GM19328 (cell line): ENCODE measurements around the gene STX16.
A peak's percentile ranks its signal among the peaks of the same experiment; 100 is the strongest.

Experiments
- ATAC-seq: cut with Tn5 transposase; IDR thresholded peaks from one replicate; pipeline ENCODE4 v1.9.1; 2021; ENCODE audit warnings: mild to moderate bottlenecking, moderate library complexity; ENCODE audit not compliant: unreplicated experiment

The STX16 gene

DNA sequence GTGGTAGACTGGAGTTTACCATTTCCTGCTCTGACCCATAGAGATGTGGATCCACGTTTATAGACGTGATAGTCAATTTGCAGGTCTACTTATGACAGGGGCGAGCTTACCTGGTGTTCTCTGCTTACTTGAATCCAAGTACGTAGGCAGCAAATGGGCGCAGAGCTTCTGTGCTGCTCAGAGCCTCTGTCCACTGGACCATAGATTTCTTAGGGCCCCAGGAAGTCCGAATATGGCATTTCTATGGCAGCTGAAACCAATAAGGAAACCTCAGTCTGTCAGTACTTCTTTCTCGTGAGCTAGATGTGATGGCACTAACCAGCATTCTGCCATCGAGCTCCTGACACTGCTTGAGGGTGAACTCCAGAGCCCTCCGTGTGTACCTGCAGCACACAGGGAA is 22.0 kb downstream of the STX16 start:
- ATAC-seq = no peak

DNA sequence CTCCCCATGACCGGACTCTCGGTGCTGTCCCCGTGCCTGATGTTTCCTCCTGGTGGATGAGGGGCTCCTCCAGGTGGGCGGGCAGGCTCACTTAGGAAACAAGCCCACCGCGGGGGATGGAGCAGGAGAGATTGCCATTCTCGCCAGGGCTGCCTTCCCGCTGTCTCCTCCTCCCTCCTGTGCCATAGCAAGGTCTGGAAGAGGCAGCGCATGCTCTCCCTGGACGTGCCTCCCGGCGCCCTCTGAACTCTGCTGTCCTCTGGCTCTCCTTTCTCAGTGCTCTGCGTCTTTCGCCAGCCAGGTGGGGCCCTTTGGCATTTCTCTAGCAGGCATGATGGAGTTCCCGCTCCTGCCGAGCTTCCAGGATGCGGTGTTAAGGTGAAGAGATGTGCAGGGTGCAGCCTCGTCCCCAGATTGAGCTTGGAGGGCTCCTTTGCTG is 24.1 kb downstream of the STX16 start:
- ATAC-seq = no peak

DNA sequence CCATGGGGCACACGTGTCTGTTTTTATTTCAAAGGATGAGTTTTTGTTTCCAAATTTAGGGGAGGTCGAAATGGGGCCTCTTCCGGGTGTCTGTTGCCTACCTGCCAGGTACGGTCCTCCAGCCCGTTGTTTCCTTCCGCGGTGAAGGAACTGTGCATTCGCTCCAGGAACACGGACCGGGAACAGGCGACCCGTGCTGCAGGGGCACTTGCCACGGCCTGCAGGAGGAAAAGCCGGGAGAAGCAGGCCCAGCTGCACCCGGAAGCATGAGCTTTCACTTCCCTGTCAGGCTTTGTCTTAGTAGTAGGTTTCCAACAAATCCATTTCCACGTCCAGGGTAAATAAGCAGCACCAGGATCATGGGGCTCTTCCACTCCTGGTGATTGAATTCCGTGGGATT is 24.6 kb downstream of the STX16 start:
- ATAC-seq = no peak

DNA sequence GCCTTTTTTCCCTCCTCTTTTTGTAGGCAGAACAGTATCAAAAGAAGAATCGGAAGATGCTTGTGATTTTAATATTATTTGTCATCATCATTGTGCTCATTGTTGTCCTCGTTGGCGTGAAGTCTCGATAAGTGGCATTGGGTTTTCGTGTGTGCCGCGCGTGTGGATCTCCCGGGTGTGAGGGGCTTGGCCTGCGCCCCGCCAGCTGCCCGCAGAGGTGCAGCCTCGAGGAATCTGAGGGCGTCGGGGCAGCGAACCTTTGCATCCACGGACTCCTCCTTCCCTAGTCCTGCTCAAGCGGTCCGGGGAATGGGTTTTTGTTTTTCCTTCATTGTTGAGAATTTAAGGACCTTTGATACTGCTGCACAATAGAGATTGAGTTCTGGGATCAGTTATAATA is 25.1 kb downstream of the STX16 start:
- no peak for ATAC-seq

DNA sequence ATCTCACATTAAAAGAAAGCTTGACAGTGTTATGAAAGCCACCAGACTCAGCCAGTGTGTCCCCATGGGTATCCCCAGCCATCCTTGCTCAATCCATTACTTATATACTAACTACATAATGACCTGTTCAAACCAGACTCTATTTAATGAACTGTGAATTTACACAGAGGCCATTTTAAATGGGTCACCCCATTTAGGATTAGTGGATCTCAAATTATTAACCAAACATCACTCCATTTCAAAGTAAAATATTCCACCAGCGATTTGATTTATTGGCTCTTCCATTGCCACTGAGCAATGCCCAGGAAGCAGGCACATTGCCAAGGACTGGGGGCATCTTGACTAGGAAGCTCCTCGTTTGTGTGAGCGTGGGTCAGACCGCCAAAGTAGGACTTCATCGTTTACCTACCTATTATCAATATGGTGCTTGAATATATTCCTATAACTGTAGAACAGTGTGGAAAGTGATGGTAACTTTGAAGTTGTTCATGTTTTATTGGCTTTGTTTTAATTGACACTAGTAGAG is 26.1 kb downstream of the STX16 start:
- no peak for ATAC-seq

DNA sequence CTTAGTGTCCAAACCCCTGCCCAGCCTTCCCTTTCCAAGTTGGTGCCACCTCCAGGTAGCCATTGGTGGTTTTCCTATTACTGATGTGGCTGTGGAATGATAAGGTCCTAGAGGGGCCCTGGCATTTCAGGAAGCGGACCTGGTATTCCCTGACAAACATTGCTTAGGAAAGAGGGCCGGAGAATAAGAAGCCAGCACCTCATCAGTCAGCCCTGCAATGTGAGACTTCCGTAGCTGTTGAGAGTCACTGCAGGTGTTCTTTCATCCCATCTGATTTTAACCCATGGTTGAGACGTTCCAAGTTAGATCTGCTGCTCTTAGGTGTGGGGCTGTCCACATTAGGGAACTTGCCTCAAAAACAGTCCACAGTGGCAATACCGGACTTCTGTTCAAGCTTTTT is 26.7 kb downstream of the STX16 start:
- ATAC-seq = no peak

DNA sequence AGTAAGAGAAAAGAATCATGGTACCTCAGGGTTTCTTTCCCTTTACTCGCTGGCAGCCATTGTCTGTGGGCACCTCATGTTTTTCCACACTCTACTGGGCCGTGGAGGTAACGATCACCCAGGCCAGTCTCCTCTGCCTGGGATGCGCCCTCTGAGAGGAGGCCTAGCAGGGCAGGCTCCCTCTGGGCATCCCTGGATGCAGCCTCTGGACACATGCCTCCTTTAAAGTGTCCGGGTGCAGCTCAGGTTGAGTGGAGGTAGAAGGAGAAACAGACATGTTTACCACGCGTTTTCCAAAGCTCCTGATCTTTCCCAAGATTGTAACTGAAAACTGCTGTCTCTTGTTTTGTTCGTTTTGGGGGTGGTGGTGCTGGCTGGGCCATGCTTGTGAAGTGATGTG is 27.7 kb downstream of the STX16 start:
- no peak for ATAC-seq

DNA sequence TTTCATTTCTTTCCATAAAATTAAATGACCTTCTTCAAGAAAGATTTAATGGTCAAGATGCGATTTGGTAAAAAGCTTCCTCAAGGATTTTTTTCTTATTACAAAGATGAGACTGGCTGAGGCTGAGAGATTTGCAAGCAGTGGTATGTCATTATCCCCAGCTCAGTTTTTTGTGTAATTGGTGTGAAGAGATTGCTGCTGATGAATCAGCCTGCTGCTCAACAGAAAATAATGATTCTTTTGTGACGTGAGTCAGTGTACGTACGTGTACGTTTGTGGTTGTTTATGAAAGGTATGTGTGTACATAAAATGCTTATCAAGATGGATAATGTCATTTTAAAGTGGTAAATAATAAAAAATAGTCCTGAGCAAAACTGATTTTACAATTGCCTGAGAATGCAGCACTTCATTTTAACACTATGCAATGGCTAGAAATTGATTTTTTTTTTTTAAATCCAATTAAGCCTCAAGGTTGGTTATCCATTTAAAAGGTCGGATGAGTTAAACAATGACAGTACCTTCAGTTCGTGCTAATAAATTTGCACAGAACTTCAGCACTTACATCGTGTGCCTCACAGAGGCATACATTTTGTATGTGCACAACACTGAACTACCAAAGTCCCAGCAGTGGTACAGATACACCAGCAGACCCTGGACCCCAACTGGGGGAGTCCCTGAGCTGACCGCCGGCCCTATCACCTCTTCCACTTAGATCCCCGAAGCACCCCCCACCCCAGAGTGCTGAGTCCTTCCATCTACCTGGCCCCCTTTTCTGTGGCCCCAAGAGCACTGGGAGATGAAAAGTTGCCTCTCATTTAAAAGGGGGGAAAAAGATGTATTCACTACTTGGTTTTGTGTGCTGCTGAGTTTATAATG is 31.8 kb downstream of the STX16 start:
- ATAC-seq = no peak

DNA sequence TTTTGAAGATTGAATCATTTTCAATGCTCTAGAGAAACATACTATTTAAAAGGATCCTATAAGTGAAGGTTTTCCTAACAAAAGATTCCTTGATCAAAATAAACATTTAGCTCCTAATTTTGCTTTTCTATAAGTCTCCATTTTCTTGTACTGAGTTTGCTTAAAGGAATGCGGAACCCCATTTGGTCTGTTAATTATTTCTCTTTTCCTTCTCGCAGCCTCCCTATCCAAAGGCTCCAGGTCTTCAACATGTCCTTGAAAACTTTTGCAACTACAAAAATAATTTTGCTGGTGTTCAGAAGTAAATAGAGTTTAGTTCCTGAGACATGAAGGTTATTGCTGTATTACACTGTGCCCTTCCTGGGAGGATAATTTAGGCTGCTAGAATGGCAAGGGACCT is 33.2 kb downstream of the STX16 start:
- no peak for ATAC-seq

DNA sequence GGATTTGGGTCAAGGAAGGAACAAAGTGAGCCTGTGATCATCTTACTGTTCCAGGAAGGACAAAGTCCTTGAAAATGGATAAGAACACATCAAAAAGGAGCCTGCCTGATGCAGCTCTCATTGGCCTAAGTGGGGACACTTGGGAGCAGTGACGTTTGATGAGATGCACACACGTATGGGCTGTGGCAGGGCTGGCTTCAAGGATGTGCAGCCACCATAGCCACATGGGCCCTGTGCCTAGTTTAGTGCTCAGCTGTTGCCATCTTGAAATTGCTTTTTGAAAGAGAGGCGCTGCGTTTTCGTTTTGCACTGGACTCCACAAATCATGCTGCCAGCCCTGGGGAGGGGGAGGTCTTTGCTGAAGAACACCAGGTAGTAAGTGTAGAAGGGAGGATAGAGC is 34.9 kb downstream of the STX16 start:
- ATAC-seq = no peak

DNA sequence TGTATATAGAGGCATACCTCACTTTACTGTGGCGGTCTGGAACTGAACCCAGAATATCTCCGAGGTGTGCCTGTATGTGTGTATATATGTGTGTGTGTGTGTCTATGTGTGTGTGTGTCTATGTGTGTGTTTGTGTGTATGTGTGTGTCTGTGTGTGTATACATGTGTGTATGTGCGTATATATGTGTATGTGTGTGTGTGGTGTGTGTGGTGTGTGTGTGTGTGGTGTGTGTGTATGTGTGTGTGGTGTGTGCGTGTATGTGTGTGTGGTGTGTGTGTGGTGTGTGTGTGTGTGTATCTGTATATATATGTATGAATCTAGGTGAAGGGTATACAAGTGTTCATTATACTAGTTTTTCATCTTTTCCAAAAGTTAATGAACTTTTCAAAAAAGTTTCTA is 37.3 kb downstream of the STX16 start:
- no peak for ATAC-seq

DNA sequence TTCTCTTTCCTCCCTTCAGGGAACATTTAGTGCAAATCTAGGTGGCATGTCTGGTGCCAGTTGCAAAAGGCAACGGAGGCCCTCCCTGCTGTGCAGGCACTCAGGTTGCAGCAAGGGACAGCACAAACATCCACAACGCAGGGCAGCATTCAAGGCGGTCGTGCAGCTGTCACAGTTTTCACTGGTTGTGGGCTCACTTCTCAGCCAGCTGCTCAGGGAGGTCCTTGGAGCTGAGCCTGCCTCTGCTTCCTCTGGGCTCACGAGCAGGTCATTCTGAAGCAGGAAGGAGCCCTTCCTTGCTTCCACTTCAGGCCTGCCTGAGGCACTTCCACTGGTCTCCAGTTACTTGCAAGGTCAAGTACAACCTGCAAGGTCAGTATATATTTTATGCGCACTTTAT is 37.8 kb downstream of the STX16 start:
- no peak for ATAC-seq

DNA sequence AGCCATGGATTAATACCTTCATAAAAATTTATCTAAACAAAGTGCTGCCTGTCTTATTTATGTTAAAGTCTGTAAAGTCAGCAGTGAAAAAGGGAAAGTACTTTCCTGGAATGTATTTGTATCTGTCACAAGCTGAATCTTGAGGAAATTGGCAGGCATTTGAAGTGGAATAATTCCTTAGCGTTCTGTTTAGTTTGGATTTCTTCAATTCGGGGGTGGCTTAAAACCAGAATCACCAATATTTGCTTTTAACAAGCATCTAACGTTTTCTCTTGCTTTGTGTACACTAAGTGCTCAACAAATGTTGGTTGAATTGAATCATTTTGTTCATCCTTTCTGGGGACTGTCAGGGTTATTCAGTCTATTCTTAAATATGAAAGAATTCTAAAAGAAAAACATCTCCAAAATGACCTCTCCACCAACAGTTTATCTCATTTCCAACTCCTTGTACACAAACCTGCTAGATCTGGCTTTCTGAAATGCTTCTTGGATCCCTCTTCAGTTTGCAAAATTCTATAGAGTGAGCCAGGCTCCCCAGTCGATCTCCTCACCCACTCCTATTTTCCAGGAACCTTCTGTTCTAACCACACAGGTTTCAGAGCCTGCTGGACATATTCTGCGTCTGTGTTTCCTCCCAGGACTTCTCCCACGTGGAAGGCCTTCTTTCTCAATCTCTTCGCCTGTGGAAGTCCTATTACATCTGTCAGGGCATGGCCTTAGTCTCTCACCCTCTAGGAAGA is 39.5 kb downstream of the STX16 start:
- no peak for ATAC-seq

DNA sequence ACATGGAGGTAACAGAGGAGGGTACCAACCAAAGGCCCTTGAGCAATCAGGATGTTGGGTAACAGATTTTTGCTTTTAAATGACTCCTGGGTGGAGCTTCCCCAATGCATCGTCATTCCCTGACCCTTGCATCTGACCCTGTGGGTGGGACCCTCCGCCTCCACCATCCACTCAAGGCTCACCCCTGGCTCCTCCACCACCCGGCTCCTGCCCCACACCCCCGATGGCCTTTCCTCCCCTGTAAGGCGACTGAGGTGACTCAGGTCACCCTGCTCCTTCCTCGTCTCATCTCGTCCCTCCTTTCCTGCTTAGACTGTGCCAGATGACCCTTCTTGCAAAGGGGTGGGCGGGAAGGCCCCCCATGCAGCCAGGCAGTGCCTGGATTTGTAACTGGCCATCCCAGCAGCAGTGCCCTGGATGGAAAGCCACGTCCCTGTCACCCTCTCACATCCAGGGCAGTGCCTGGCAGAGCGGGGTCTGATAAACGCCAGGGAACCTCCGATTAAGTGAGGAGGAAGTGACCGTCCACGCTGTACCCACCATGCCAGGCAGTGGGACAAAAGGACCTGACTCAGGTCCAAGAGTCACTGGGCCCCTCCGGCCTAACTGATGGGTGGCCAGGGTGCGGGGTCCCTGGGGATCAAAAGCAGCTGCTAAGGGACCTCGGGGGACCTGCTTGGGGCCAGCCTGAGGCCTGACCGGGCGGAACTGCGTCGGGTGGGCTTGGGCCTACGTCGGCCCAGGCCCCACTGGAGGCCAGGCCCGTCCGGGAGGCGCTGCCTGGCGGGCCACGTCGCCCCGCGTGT is 40.9 kb downstream of the STX16 start:
- ATAC-seq = no peak

DNA sequence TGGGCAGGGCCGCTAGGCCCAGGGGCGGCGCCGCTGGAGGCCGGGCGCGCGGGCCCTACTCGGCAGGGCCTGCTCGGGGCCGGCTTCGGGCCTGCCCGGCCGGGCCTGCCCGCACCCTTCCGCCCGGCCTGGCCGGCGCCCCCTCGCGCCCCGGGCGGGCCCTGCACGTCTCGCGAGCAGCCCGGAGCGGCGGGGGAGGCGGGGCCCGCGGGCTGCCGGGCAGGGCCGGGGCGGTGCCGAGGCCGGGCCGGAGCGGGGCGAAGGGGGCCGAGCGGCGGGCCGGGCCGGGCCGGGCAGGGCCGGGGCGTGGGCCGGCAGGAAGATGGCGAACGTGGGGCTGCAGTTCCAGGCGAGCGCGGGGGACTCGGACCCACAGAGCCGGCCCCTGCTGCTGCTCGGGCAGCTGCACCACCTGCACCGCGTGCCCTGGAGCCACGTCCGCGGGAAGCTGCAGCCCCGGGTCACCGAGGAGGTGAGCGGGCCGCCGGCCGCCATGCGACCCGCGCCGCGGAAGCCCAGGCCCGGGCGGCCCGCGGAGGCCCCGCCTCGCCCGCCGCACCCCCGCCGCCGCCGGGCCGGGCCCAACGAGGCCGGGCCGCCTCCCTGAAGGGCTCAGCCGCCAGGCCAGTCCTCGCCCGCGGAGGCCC is 41.6 kb downstream of the STX16 start, which contains the start of gene NPEPL1:
TSS of gene NPEPL1 (plus strand) at position 222 of the 647 bp plus-strand sequence. CDS start at position 323, 101 bp downstream.
- peak; percentile 90 for ATAC-seq

DNA sequence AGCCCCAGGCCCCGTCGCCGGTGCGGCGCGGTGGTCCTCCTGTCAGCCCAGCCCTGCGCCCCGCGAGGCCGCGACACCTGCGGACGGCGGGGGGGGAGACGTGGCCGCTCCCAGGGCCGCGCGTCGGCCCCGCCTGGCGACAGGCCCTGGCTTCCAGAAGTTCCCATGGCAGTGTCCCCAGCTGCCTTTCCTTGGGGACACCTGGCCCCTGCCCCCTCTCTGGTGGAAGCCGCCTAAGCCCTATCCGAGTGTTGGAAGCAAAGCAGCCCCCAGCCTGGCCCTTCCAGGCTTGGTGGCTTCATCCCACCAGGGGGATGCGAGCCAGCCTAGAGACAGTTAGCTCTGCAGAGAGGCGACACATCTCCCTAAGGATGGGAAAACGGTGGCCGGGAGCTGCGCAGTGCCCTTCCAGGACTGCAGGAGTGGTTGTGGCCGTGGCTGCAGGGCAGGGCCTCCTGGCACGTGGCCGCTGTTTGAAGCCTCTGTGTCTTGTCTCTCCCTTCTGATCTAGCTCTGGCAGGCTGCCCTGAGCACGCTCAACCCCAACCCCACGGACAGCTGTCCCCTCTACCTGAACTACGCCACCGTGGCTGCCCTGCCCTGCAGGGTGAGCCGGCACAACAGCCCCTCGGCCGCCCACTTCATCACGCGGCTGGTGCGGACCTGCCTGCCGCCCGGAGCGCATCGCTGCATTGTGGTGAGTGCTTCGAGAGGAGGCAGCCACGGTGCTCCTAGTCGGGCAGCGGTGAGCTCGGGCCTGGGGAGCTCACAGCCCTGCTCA is 42.3 kb downstream of the STX16 start:
- ATAC-seq = peak; percentile 29

DNA sequence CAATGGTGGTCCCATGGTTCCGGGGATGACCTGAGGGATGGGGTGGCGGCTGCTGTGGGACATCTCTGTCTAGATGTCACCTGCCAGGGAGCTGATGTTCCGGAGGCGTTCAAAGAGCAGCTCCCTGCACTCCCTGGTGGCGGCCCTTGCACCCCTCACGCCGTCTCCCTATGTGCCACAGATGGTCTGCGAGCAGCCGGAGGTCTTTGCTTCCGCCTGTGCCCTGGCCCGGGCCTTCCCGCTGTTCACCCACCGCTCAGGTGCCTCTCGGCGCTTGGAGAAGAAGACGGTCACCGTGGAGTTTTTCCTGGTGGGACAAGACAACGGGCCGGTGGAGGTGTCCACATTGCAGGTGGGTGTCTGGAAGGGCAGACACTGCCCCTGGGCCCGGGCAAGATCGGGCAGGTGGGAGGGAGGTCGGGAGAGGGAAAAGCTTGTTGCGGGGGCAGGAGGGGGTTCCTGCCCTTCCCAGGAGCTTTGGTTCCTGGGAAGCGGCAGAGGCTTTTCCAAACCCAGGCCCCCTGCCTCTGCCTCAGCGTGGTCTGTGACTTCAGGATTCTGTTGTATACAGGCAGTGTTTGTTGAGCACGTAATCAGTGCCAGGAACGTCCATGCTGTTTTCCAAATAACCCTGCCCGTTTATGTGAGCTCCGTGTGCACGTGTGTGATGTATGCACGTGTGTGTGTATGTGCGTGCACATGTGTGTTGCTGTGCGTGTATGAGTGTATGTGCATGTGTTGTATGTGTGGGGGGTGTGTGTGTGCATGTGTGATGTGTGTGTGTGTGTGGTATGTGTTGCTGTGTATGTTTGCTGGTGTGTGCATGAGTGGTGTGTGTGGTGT is 43.4 kb downstream of the STX16 start:
- no peak for ATAC-seq

DNA sequence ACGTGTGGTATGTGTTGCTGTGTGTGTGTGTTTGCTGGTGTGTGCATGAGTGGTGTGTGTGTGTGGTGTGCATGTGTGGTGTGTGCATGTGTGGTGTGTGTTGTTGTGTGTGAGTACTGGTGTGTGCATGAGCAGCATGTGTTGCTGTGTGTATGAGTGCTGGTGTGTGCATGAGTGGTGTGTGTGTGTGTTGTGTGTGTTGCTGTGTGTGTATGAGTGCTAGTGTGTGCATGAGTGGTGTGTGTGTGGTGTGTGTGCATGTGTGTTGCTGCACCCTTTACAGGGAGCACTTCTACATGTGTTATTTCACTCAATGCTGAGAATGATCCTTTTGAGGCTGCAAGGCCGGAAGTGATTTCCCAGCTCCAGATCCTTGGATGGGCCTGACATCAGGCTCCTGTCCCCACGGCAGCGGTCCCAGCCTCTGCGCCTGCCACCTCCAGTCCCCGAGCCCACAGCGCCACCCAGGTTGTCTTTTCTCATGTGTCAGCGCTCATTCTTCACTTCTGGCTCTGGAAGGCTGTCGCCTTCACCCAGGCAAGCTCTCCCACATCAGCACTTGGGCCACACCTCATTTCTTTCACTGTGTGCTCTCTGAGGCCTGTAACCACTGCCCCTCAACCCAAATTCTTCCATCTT is 44.1 kb downstream of the STX16 start:
- ATAC-seq = no peak
